ENCODE data around the gene HK1.

The HK1 gene

DNA sequence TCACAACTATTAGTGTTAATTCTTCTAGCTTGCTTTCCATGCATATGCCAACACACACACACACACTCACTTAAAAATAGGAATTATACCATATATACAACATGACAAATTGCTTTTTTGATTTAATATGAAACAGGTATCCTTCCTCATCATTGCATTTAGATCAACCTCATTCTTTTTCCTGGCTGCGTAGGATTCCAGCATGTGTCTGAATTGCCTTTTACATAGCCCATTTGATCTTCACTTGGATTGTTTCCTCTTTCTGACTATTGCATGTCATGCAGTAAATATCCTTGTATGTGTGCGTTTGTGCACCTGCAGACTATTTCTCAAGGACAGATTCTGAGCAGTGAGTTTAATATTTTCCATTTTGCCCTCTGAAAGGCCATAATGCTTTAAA, 110.2 kb downstream of the HK1 start:
- Histone ChIP-seq H4K8ac (ENCODE audit: low read depth, low read length) (no peak overlapping the region), H2BK5ac (ENCODE audit: low read length) (no peak overlapping the region), H3K18ac (ENCODE audit: low read length) (no peak overlapping the region), H3K9ac (ENCODE audit: low read depth, low read length, poor library complexity) (no peak overlapping the region), H4K91ac (ENCODE audit: low read depth, low read length, poor library complexity) (no peak overlapping the region), H3K4me2 (ENCODE audit: insufficient read depth, low read length, poor library complexity, severe bottlenecking) (no peak overlapping the region), H2BK12ac (ENCODE audit: low read length) (no peak overlapping the region), H3K27me3 (ENCODE audit: control insufficient read depth in 3 of 3, insufficient read depth in 3 of 3, low read depth in 1 of 3, low read length in 3 of 3) (no peaks in the 10 kb centered on the region), H3K36me3 (replicated peaks in 1 of 2; ENCODE audit: control insufficient read depth in 2 of 2, insufficient read depth in 2 of 2, low read length in 2 of 2) (peaks cover 16 to 53% of the 10 kb centered on the region in 2 donors), H2BK15ac (ENCODE audit: low read length) (no peak overlapping the region), H3K27ac (replicated peaks; ENCODE audit: low read length) (no peak overlapping the region), H3K9me3 (replicated peaks in 1 of 2; ENCODE audit: control insufficient read depth in 2 of 2, insufficient read depth in 1 of 2, low read depth in 1 of 2, low read length in 2 of 2) (no peaks in the 10 kb centered on the region), H3K4me1 (ENCODE audit: control insufficient read depth in 2 of 2, insufficient read depth in 1 of 2, low read depth in 1 of 2, low read length in 2 of 2) (peaks cover 5 to 12% of the 10 kb centered on the region in 2 donors), H3K14ac (ENCODE audit: low read length) (no peak overlapping the region), H3K4me3 (ENCODE audit: low read length in 2 of 2) (no peak overlapping the region), H3K23ac (ENCODE audit: low read depth, low read length, poor library complexity) (no peak overlapping the region), H2AK5ac (ENCODE audit: low read depth, low read length) (no peak overlapping the region), H2BK120ac (ENCODE audit: low read depth, low read length) (no peak overlapping the region), H2AFZ (ENCODE audit: low read length) (no peak overlapping the region), H3K79me1 (ENCODE audit: low read depth, low read length) (no peaks in the 10 kb centered on the region), H3K4ac (ENCODE audit: low read length) (no peak overlapping the region)
- no CpG with 5 or more reads among the region's 2 CpGs for WGBS, 2 donors (ENCODE audit: extremely low coverage in 2 of 2, insufficient read length in 2 of 2, insufficient replicate concordance in 1 of 2)
- DNase-seq (ENCODE audit: low spot score), result no peak

DNA sequence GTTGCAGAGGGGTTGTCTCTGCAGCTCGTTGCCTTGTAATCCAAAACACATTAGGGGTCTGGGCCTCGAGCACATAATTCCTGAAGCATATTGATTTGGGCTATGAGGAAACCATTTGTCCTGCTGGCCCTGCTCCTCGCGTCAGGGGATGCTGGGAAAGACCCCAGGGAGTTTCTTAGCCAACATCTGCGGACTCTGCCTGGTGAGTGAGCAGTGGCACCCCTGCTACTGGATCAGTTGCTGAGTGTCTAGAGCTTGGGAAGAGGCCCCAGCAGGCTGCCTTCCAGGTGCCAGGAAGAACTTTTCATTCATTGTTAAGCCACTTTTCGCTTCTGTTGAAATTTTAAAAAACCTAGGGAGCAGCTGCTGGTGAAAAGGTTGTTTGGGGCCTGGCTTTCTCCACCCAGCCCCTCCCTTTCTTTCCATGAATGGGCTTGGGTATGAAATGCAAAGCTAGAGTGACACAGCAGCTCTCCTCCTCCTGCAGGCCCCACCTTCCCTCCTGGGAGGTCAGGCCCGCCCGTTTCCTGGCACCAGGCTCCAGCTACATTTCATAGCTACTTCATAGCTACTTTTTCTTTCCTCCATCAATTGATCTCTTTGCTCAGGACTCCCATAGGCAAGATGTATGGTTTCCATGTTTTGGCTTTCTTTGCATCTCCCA, 111.7 kb downstream of the HK1 start:
- Histone ChIP-seq H3K36me3 (replicated peaks in 1 of 2; ENCODE audit: control insufficient read depth in 2 of 2, insufficient read depth in 2 of 2, low read length in 2 of 2) (peaks cover 11 to 42% of the 10 kb centered on the region in 2 donors), H3K9ac (ENCODE audit: low read depth, low read length, poor library complexity) (no peak overlapping the region), H4K91ac (ENCODE audit: low read depth, low read length, poor library complexity) (no peak overlapping the region), H2BK15ac (ENCODE audit: low read length) (no peak overlapping the region), H4K8ac (ENCODE audit: low read depth, low read length) (no peak overlapping the region), H2BK120ac (ENCODE audit: low read depth, low read length) (no peak overlapping the region), H3K27ac (replicated peaks; ENCODE audit: low read length) (peak overlapping the region; percentile 38), H3K4me2 (ENCODE audit: insufficient read depth, low read length, poor library complexity, severe bottlenecking) (no peak overlapping the region), H2BK5ac (ENCODE audit: low read length) (no peak overlapping the region), H2AK5ac (ENCODE audit: low read depth, low read length) (no peak overlapping the region), H3K18ac (ENCODE audit: low read length) (no peak overlapping the region), H2BK12ac (ENCODE audit: low read length) (no peak overlapping the region), H3K4me3 (ENCODE audit: low read length in 2 of 2) (no peak overlapping the region), H3K23ac (ENCODE audit: low read depth, low read length, poor library complexity) (no peak overlapping the region), H3K79me1 (ENCODE audit: low read depth, low read length) (no peaks in the 10 kb centered on the region), H3K4me1 (ENCODE audit: control insufficient read depth in 2 of 2, insufficient read depth in 1 of 2, low read depth in 1 of 2, low read length in 2 of 2) (peaks cover 5 to 11% of the 10 kb centered on the region in 2 donors), H3K4ac (ENCODE audit: low read length) (no peak overlapping the region), H3K9me3 (replicated peaks in 1 of 2; ENCODE audit: control insufficient read depth in 2 of 2, insufficient read depth in 1 of 2, low read depth in 1 of 2, low read length in 2 of 2) (no peaks in the 10 kb centered on the region), H3K14ac (ENCODE audit: low read length) (no peak overlapping the region), H3K27me3 (ENCODE audit: control insufficient read depth in 3 of 3, insufficient read depth in 3 of 3, low read depth in 1 of 3, low read length in 3 of 3) (no peaks in the 10 kb centered on the region), H2AFZ (ENCODE audit: low read length) (no peak overlapping the region)
- whole genome bisulfite sequencing, 2 donors (ENCODE audit: extremely low coverage in 2 of 2, insufficient read length in 2 of 2, insufficient replicate concordance in 1 of 2), result no CpG with 5 or more reads among the region's 8 CpGs
- no peak for DNase-seq (ENCODE audit: low spot score)

DNA sequence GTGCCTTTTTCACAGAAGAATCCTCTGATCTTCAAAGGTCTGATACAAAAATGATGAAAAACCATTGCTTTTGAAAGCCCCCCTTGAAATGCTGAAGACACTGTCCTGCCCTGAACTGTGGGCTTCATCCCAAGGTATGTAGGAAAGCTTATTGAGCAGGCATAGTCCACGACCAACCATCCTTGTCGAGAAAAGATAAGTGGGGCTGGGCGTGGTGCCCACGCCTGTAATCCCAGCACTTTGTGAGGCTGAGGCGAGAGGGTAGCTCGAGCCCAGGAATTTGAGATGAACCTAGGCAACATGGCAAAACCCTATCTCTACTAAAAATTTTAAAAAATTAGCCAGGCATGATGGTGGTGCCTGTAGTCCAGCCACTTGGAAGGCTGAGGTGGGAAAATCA, 112.9 kb downstream of the HK1 start:
- Histone ChIP-seq H3K9ac (ENCODE audit: low read depth, low read length, poor library complexity) (no peak overlapping the region), H3K36me3 (replicated peaks in 1 of 2; ENCODE audit: control insufficient read depth in 2 of 2, insufficient read depth in 2 of 2, low read length in 2 of 2) (peaks cover 4 to 30% of the 10 kb centered on the region in 2 donors), H2BK12ac (ENCODE audit: low read length) (no peak overlapping the region), H2BK15ac (ENCODE audit: low read length) (no peak overlapping the region), H2BK120ac (ENCODE audit: low read depth, low read length) (no peak overlapping the region), H3K23ac (ENCODE audit: low read depth, low read length, poor library complexity) (no peak overlapping the region), H3K18ac (ENCODE audit: low read length) (no peak overlapping the region), H2AFZ (ENCODE audit: low read length) (no peak overlapping the region), H3K14ac (ENCODE audit: low read length) (no peak overlapping the region), H3K4me2 (ENCODE audit: insufficient read depth, low read length, poor library complexity, severe bottlenecking) (no peak overlapping the region), H3K79me1 (ENCODE audit: low read depth, low read length) (no peaks in the 10 kb centered on the region), H3K4ac (ENCODE audit: low read length) (no peak overlapping the region), H2AK5ac (ENCODE audit: low read depth, low read length) (no peak overlapping the region), H4K8ac (ENCODE audit: low read depth, low read length) (no peak overlapping the region), H2BK5ac (ENCODE audit: low read length) (no peak overlapping the region), H3K27me3 (ENCODE audit: control insufficient read depth in 3 of 3, insufficient read depth in 3 of 3, low read depth in 1 of 3, low read length in 3 of 3) (no peaks in the 10 kb centered on the region), H3K4me1 (ENCODE audit: control insufficient read depth in 2 of 2, insufficient read depth in 1 of 2, low read depth in 1 of 2, low read length in 2 of 2) (peaks cover 5 to 11% of the 10 kb centered on the region in 2 donors), H3K4me3 (ENCODE audit: low read length in 2 of 2) (no peak overlapping the region), H3K9me3 (replicated peaks in 1 of 2; ENCODE audit: control insufficient read depth in 2 of 2, insufficient read depth in 1 of 2, low read depth in 1 of 2, low read length in 2 of 2) (no peaks in the 10 kb centered on the region), H4K91ac (ENCODE audit: low read depth, low read length, poor library complexity) (no peak overlapping the region), H3K27ac (replicated peaks; ENCODE audit: low read length) (no peak overlapping the region)
- DNase-seq (ENCODE audit: low spot score), result no peak
- no CpG with 5 or more reads among the region's 6 CpGs for WGBS, 2 donors (ENCODE audit: extremely low coverage in 2 of 2, insufficient read length in 2 of 2, insufficient replicate concordance in 1 of 2)

DNA sequence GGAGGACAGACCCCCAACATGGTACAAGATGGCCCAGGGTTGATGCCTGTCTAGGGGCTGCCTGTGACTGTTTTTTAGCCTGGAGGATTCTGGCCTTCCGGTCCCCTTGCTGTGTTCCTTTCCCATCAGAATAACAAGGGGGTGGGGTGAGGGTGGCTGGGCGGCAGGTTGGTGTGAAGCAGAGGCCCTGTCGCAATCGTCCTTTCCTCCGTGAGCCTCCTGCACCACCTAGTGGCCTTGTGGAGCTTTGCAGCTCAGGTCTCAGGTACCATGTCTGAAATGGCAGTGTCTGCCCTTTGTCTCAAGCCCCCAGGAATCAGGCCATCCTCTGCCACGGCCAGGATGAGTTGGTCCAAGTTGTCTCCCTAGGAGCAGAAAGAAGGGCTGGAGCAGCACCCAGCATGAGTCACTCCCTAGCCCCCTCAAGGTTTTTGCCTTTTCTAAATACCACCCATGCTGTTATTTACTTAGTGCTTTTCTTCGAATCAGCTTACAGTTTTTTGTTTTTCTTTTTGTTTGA, 114.2 kb downstream of the HK1 start:
- no peak overlapping the region for H3K4me2 ChIP-seq (ENCODE audit: insufficient read depth, low read length, poor library complexity, severe bottlenecking)
- no peaks in the 10 kb centered on the region for H3K27me3 ChIP-seq (ENCODE audit: control insufficient read depth in 3 of 3, insufficient read depth in 3 of 3, low read depth in 1 of 3, low read length in 3 of 3)
- H2AK5ac ChIP-seq (ENCODE audit: low read depth, low read length), result no peak overlapping the region
- H3K18ac ChIP-seq (ENCODE audit: low read length), result no peak overlapping the region
- no peak overlapping the region for H3K27ac ChIP-seq (replicated peaks; ENCODE audit: low read length)
- no peaks in the 10 kb centered on the region for H3K79me1 ChIP-seq (ENCODE audit: low read depth, low read length)
- H3K4ac ChIP-seq (ENCODE audit: low read length), result no peak overlapping the region
- no peak overlapping the region for H2BK12ac ChIP-seq (ENCODE audit: low read length)
- WGBS, 2 donors (ENCODE audit: extremely low coverage in 2 of 2, insufficient read length in 2 of 2, insufficient replicate concordance in 1 of 2), result no CpG with 5 or more reads among the region's 7 CpGs
- H3K9ac ChIP-seq (ENCODE audit: low read depth, low read length, poor library complexity), result no peak overlapping the region
- no peak overlapping the region for H2BK5ac ChIP-seq (ENCODE audit: low read length)
- H4K91ac ChIP-seq (ENCODE audit: low read depth, low read length, poor library complexity), result no peak overlapping the region
- H3K23ac ChIP-seq (ENCODE audit: low read depth, low read length, poor library complexity), result no peak overlapping the region
- H2AFZ ChIP-seq (ENCODE audit: low read length), result peak overlapping the region; percentile 71
- H3K4me3 ChIP-seq (ENCODE audit: low read length in 2 of 2), result no peak overlapping the region
- H3K4me1 ChIP-seq (ENCODE audit: control insufficient read depth in 2 of 2, insufficient read depth in 1 of 2, low read depth in 1 of 2, low read length in 2 of 2), result peaks cover 5 to 11% of the 10 kb centered on the region in 2 donors
- H2BK120ac ChIP-seq (ENCODE audit: low read depth, low read length), result no peak overlapping the region
- H3K9me3 ChIP-seq (replicated peaks in 1 of 2; ENCODE audit: control insufficient read depth in 2 of 2, insufficient read depth in 1 of 2, low read depth in 1 of 2, low read length in 2 of 2), result no peaks in the 10 kb centered on the region
- H3K36me3 ChIP-seq (replicated peaks in 1 of 2; ENCODE audit: control insufficient read depth in 2 of 2, insufficient read depth in 2 of 2, low read length in 2 of 2), result peaks cover 4 to 22% of the 10 kb centered on the region in 2 donors
- no peak overlapping the region for H2BK15ac ChIP-seq (ENCODE audit: low read length)
- DNase-seq (ENCODE audit: low spot score), result peak; percentile 87
- H3K14ac ChIP-seq (ENCODE audit: low read length), result no peak overlapping the region
- H4K8ac ChIP-seq (ENCODE audit: low read depth, low read length), result no peak overlapping the region

Measured in neuronal stem cell (in vitro differentiated cells).